Measurements from ENCODE around the gene NPHS1. TPM values are rescaled to one million over a fixed set of nuclear protein-coding genes. Genes with fewer than 3 reads are reported as not detected.

Gene NPHS1
- polyA plus RNA-seq, 3 donors: not detected

DNA sequence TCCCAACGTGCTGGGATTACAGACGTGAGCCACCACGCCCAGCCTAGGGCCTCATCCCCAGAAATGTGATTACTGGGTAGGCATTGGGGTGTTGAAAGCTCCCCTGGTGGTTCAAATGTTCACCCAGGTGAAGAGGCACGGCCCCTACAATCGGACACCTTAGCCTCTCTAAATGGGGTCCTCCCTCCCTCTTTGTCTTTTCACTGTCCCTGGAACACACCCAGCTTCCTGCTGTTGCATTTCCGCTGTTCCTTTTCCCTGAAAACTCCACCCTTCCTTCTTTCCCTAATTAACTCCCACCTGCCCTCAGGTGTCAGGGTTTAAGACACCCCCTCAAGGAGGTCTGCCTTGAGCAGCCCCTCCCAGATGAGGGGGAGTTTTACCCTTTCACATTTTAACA, 36.0 kb downstream of the NPHS1 start:
- Mint-ChIP-seq H3K27ac (no peak overlapping the region), H3K36me3 (no peaks in the 10 kb centered on the region), H3K9me3 (peaks cover 0 to 3% (median 0%) of the 10 kb centered on the region in 7 donors), H3K27me3 (ENCODE audit: low read depth in 3 of 3) (peaks cover 3 to 12% (median 11%) of the 10 kb centered on the region in 3 donors), H3K4me1 (no peaks in the 10 kb centered on the region), H3K4me3 (no peak overlapping the region)
- H3K4me2 ChIP-seq (replicated peaks; ENCODE audit: extremely low read depth, low read length, poor library complexity, severe bottlenecking): no peak overlapping the region
- no peaks in the 10 kb centered on the region for H3K9me3 ChIP-seq (replicated peaks in 1 of 2; ENCODE audit: control insufficient read depth in 1 of 2, insufficient read depth in 1 of 2, low read length in 2 of 2)
- no peaks in the 10 kb centered on the region for H4K20me1 ChIP-seq (ENCODE audit: insufficient read depth, low read length)
- no peak for DNase-seq
- intact Hi-C loops (cut with micrococcal nuclease): no loop called here
- H2AFZ ChIP-seq (ENCODE audit: insufficient read depth, low read depth, low read length, poor library complexity, severe bottlenecking): no peak overlapping the region
- no peaks in the 10 kb centered on the region for H3K4me1 ChIP-seq (ENCODE audit: control insufficient read depth in 1 of 2, insufficient read depth in 2 of 2, low read length in 2 of 2)
- H3K36me3 ChIP-seq (replicated peaks in 1 of 2; ENCODE audit: control insufficient read depth in 1 of 2, insufficient read depth in 2 of 2, low read length in 2 of 2): no peaks in the 10 kb centered on the region
- peaks cover 0 to 3% of the 10 kb centered on the region in 2 donors for H3K27me3 ChIP-seq (ENCODE audit: control insufficient read depth in 2 of 2, insufficient read depth in 2 of 2, low read length in 2 of 2)
- TF ChIP-seq, protein P1, sequence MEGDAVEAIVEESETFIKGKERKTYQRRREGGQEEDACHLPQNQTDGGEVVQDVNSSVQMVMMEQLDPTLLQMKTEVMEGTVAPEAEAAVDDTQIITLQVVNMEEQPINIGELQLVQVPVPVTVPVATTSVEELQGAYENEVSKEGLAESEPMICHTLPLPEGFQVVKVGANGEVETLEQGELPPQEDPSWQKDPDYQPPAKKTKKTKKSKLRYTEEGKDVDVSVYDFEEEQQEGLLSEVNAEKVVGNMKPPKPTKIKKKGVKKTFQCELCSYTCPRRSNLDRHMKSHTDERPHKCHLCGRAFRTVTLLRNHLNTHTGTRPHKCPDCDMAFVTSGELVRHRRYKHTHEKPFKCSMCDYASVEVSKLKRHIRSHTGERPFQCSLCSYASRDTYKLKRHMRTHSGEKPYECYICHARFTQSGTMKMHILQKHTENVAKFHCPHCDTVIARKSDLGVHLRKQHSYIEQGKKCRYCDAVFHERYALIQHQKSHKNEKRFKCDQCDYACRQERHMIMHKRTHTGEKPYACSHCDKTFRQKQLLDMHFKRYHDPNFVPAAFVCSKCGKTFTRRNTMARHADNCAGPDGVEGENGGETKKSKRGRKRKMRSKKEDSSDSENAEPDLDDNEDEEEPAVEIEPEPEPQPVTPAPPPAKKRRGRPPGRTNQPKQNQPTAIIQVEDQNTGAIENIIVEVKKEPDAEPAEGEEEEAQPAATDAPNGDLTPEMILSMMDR (IDR thresholded peaks at IDR 0.05): no peak
- WGBS (ENCODE audit: insufficient coverage): 48% methylated on average over 6 of the region's 6 CpGs
- no peak overlapping the region for H3K9ac ChIP-seq (ENCODE audit: insufficient read depth, low read length, poor library complexity, severe bottlenecking)
- no peaks in the 10 kb centered on the region for H3K79me2 ChIP-seq (ENCODE audit: insufficient read depth, low read length)
- H3K4me3 ChIP-seq (replicated peaks in 1 of 3; ENCODE audit: low read depth in 2 of 3, low read length in 3 of 3): no peak overlapping the region
- no peak overlapping the region for H3K27ac ChIP-seq (ENCODE audit: low read depth in 1 of 2, low read length in 2 of 2)

DNA sequence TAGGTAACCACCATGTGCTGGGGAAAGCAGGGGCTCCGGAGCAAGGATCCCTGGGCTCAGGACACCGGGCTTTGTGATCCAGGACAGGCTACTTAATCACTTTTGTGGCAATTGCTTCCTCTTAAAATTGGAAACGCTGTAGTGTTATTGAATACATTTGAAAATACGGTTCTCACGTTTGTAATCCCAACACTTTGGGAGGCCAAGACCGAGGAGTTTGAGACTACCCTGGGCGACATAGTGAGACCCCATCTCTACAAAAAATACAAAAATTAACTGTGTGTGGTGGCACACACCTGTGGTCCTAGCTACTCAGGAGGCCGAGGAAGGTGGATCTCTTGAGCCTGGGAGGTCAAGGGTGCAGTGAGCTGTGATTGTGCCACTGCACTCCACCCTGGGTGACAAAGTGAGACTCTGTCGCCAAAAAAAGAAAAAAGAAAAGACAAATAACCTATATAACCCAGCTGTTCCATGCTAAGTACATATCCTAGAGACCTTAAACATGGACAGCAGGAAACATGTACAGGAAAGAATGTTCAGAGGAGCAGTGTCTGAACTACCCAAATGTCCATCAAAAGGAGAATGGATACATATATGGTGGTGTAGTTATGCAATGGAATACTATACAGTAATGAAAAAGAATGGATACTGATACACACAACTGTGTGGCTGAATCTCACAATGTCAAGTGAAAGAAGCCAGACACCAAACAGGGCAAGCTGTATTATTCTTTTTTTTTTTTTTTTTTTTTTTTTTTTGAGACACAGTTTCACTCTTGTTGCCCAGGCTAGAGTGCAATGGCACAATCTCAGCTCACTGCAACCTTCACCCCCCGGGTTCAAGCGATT, 39.0 kb downstream of the NPHS1 start:
- no peak overlapping the region for H3K27ac Mint-ChIP-seq
- H3K4me1 ChIP-seq (ENCODE audit: control insufficient read depth in 1 of 2, insufficient read depth in 2 of 2, low read length in 2 of 2): no peaks in the 10 kb centered on the region
- no peak overlapping the region for H3K4me2 ChIP-seq (replicated peaks; ENCODE audit: extremely low read depth, low read length, poor library complexity, severe bottlenecking)
- H3K27me3 Mint-ChIP-seq (ENCODE audit: low read depth in 3 of 3): peaks cover 3 to 16% (median 12%) of the 10 kb centered on the region in 3 donors
- peaks cover 0 to 3% (median 0%) of the 10 kb centered on the region in 7 donors for H3K9me3 Mint-ChIP-seq
- no peaks in the 10 kb centered on the region for H4K20me1 ChIP-seq (ENCODE audit: insufficient read depth, low read length)
- H3K79me2 ChIP-seq (ENCODE audit: insufficient read depth, low read length): no peaks in the 10 kb centered on the region
- H3K4me3 ChIP-seq (replicated peaks in 1 of 3; ENCODE audit: low read depth in 2 of 3, low read length in 3 of 3): no peak overlapping the region
- no peaks in the 10 kb centered on the region for H3K36me3 ChIP-seq (replicated peaks in 1 of 2; ENCODE audit: control insufficient read depth in 1 of 2, insufficient read depth in 2 of 2, low read length in 2 of 2)
- DNase-seq: no peak
- no peaks in the 10 kb centered on the region for H3K27me3 ChIP-seq (ENCODE audit: control insufficient read depth in 2 of 2, insufficient read depth in 2 of 2, low read length in 2 of 2)
- no peaks in the 10 kb centered on the region for H3K9me3 ChIP-seq (replicated peaks in 1 of 2; ENCODE audit: control insufficient read depth in 1 of 2, insufficient read depth in 1 of 2, low read length in 2 of 2)
- H2AFZ ChIP-seq (ENCODE audit: insufficient read depth, low read depth, low read length, poor library complexity, severe bottlenecking): no peak overlapping the region
- H3K36me3 Mint-ChIP-seq: no peaks in the 10 kb centered on the region
- no peak overlapping the region for H3K9ac ChIP-seq (ENCODE audit: insufficient read depth, low read length, poor library complexity, severe bottlenecking)
- WGBS (ENCODE audit: insufficient coverage): 80% methylated on average over 2 of the region's 11 CpGs
- no peaks in the 10 kb centered on the region for H3K4me1 Mint-ChIP-seq
- no peak overlapping the region for H3K4me3 Mint-ChIP-seq
- intact Hi-C loops (cut with micrococcal nuclease): no loop called here
- TF ChIP-seq, protein P1 (IDR thresholded peaks at IDR 0.05): no peak
- H3K27ac ChIP-seq (ENCODE audit: low read depth in 1 of 2, low read length in 2 of 2): no peak overlapping the region
